Fibroblast of skin of right biceps (primary cell): ENCODE results near the gene MCHR2.
A peak's percentile ranks its signal among the peaks of the same experiment; 100 is the strongest.
"Not testable (repeated sequence)": the region's sequence is repeated elsewhere in the genome, so short reads cannot be mapped to it uniquely, and the experiment has no call there.

Experiments used
- DNase-seq: peaks from one replicate; pipeline ENCODE4 v3.0.0-alpha.2; 2013

Gene MCHR2, protein sequence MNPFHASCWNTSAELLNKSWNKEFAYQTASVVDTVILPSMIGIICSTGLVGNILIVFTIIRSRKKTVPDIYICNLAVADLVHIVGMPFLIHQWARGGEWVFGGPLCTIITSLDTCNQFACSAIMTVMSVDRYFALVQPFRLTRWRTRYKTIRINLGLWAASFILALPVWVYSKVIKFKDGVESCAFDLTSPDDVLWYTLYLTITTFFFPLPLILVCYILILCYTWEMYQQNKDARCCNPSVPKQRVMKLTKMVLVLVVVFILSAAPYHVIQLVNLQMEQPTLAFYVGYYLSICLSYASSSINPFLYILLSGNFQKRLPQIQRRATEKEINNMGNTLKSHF

DNA sequence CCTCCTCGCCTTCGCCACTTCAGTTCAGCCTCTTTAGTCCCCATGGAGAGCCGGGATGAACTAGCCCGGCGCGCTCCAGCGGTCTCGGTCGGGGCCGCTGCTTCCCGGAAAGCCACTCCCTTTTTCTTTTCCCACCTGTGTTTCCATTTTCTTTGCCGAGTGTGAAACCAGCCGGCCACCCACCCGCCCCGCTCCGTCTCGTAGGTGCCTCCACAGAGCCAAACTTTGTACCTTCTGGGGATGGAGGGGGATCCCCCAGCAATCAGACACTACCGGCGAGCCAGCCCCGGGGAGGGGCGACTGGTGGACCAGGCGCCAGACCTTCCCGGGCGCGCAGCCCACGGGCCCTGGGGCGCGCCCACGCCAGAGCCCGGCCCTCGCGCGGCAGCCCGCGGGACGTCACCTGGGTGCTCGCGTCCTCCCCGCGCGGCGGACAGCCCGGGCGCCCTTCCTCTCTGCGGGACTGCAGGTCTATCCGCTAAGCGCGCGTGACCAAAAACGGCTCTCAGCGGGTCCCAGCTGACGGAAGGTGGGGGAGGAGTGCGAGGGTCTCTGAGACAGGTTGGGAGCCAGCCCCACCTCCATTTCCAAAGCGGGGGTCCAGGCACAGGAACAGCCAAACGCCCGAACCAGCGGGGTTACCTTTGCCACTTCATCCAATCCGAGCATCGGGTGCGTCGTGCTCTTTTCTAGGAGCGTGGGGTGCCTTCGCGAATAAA is at the start of gene MCHR2:
TSS of gene MCHR2 (minus strand) at position 691 of the 719 bp plus-strand sequence. CDS start 38,076 bp downstream, outside the sequence.
- DNase-seq: no peak

DNA sequence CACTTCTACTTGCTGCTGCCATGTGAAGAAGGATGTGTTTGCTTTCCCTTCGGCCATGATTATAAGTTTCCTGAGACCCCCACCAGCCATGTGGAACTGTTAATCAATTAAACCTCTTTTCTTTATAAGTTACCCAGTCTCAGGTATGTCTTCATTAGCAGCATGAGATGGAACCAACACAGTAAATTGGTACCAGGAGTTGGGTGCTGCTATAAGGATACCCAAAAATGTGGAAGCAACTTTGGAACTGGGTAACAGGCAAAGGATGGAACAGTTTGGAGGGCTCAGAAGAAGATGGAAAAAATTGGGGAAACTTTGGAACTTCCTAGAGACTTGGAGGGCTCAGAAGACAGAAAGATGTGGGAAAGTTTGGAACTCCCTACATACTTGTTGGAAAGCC is 44.5 kb upstream of the MCHR2 start:
- not testable (repeated sequence) for DNase-seq

DNA sequence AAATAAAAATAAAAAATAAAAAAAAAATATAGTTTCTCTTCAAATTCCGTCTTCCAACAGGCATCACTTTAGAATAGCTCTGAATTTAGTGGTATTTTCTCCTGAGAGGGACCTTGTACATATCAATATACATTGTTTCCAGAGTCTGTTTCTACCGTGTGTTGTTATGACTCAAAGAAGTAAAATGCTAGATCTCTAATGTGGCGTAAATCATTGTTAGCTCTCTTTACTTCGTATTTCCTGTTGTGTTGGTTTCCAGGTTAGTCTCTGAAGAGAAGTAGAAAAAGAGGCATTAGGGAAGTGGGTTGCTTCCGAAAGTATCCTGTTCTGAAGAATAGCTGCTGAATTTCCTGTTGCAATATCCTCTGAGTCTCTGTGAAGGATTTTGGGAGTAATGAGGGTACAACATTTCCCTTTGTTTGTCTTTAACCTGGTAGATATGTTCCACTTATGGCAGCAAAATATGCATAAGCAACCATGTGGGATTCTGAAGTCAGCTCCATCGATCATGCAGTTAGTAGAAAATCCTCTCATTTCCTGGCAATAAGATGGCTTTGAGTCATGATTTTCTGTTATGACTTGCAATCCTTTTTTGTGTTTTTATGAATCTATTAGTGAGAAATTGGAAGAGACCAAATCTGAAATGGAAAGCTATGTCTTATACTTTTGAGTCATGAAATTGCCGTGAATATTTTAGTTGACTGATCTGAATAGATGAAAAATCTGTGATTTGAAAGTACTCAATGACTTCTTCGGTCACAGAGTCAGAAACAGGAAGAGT is 42.0 kb upstream of the MCHR2 start:
- DNase-seq: peak; percentile 6

DNA sequence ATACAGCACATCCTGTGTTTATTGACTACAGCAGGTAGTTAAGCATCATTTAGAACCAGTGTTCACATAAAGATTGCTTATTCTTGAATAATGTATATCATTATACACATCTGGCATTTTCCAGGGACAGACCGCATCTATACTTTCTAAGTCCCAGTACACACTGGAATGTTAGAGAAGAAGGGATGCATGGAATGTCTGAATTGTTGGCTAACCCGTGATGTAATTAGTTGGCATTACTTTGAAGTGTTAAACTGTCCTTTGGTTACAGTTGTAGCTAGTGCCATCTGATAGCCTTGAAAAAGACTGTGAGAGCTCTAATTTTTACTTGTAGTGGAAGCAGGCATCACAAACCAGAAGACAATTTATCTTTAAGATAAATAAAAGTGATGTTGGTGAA is 29.8 kb upstream of the MCHR2 start:
- peak; percentile 2 for DNase-seq

DNA sequence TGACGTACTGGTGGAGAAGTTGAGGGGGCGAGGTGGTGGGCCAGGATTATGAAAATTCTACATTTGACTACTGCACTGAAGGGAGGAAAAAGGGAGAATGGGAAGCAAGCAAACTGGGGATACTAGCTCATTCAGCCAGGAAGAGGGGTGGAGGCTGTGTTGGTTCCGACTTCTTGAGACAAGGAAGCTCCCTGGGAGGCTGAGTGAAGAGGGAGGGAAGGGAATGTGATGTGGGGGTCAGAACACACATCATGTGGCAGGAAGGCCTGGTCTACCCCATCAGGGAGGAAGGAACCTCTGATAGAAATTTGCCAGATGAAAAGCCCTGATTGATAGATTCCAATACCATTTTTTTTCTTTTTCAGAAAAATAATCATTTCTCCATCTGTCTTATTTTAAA is 28.8 kb upstream of the MCHR2 start:
- DNase-seq: no peak

DNA sequence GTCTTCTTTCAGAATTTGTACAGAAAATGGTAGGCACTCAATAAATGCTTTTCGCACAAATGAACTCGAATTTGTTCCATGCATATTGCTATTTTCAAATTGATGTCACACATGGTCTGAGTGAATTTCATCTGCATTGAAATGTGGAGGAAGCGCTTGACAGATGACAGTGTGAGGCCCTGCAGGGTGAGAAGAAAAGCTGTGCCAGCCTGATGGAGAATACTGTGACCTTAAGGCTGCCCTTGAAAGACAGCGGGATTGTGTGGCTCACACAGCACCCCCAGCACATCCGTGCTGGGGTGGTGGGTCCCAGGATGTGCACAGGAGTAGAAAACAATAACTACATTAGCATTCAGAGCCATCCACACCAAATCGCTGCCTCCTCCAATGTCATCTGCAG is 14.8 kb upstream of the MCHR2 start:
- no peak for DNase-seq

DNA sequence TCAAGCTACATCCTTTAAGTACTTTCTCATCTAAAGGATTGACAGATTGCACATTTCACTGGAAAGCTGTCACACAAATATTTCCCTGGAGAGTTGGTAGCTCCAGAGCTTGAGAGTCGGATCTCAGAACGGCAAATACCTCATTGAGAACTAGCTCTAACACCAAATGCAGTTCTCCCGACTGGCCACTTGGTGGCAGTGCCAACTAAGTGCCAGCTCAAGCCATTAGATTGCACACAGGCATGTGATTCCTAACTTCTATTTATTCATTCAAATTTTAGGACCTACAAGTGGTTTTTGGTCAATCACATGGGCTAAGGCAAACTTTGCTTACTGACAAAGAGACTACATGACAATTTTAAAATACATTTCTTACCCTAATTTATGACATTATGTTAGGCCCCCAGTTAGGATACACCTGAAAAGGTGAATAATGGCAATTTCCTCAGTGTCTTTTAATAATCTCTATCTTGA is 7.9 kb upstream of the MCHR2 start:
- DNase-seq: peak; percentile 62

DNA sequence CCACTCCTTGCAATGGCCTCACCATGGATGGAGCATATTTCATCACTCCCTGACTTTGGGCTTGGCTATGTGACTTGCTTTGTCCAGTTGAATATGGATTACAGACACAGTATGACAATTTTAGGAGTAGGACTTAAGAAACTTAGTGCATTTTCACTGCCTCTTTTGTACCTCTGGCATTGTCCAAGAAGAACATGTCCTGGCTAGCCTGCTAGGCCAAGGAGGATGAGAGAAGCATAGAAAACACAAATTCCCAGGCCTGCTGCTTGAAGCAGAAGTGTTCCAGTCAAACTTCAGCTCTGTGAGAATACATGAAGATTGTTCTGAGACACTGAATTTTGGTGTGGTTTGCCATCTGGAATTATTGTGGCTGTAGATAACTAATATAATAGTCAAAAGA is 3.1 kb upstream of the MCHR2 start:
- DNase-seq: no peak

DNA sequence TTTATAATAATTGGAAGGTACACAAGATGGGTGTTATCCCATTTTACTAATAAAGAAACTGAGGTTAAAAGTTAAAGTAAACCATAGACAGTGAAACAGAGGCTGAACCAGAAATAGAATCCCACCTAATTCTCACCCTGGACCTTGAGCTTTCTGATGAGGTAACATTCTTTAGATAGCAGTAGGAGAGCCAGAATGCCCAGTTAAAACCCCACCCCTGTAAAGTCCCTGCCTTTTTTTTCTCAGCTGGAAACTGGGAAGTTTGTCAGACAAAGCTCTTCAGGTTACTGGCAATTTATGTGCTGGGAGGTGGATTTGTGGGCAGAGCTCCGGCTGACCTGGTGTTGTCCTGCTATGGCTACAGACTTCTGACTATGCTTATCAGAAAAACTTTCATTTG is 1.9 kb upstream of the MCHR2 start:
- DNase-seq: no peak

DNA sequence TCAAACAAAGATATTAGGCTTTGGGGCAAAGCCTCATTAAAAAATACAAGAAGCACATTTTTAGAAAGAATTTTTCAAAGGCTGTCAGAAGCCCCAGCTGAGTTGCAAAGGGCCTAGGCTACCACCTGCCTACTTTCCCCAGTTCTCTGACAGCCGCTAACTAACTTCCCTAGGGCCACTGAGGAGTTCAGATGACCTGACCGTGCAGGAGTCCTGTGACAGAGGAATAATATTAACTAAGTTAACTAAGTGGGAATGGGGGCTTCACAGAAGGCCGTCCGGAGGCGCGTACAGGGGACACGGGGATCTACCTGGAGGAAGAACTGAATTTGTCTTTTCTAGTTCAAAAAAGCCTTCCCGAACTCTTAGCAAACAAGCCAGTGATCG is 884 bp downstream of the MCHR2 start:
- DNase-seq: no peak

DNA sequence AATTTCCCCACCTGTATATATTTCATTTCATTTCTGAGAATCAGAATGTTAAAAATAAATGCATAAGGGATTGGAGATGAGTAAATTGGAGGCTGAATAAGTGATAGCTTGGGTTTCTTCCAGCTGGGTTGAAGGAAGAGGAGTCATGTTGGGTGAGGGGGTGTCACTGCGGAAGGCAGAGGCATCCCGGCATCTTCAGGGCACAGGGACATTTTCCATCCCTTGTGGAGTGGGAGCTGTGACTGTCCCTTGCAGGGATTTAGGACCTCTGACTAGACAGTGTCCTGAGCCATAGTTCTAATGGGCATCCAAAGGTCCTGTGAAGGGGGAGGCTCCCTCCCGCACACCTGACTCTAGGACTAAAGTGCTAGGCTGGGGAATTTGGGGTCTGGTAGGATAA is 2.1 kb downstream of the MCHR2 start:
- no peak for DNase-seq

DNA sequence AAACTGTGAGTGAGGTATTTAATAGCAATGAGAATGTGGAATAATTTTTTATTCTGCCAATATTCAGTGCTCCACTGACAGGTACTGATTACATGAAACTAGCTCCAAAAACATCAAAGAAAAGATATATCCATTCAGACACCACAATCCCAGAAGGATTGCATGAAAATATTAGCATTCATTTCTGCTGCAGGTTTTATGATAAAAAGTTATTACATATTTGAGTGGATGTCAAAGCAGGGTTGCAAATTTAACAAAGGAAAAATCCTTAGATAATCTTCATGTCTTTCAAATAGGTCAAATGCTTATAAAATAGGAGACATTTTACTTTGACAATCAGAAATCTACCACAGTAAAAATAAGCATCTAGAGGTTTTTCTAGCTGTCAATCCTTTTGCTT is 13.3 kb downstream of the MCHR2 start:
- no peak for DNase-seq

DNA sequence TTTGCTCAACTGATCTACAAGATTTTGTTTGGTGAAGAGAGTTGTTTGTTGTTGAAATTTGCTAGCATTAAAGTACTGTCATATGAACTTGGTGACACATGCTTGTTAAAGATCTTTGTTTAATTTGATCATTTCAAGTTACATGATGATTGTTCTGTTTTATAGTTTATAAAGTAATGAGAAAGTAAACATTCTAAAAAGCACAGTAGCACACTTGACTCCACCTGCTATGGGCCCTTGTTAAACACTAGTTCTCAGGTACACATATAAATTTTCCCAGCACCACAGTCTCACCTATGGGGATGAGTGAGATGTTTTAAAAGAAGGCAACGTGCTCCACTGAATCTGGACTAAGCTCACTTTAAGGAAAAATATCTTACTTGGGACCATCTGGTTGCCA is 14.1 kb downstream of the MCHR2 start:
- no peak for DNase-seq

DNA sequence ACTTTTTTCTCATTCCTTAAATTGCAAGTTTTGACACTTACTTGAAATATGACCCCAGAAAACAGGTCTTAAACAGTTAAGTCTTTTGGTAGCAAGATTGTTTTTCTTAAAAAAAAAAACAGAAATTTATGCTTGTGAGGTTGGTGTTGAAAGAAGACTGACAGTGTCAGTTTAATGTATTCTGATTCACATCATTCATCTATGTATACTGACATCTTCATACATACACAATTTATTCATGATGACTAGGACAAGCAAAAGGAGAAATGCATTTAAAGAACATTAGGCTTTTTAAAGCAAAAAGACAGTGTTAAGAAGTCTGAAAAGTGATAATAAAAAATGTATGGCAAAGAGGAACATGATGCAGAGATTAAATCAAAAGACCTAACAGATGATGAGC is 27.0 kb downstream of the MCHR2 start:
- no peak for DNase-seq

DNA sequence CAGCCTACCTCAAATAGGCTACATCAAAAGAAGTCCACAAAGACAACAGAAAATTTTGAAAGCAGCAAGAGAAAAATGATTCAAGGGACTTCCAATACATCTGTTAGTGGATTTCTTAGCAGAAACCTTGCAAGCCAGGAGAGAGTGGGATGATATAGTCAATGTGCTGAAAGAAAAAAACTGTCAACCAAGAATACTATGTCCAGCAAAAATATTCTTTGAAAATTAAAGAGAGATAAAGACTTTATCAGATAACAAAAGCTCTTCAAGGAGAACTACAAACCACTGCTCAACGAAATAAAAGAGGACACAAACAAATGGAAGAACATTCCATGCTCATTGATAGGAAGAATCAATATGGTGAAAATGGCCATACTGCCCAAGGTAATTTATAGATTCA is 34.0 kb downstream of the MCHR2 start:
- no peak for DNase-seq

DNA sequence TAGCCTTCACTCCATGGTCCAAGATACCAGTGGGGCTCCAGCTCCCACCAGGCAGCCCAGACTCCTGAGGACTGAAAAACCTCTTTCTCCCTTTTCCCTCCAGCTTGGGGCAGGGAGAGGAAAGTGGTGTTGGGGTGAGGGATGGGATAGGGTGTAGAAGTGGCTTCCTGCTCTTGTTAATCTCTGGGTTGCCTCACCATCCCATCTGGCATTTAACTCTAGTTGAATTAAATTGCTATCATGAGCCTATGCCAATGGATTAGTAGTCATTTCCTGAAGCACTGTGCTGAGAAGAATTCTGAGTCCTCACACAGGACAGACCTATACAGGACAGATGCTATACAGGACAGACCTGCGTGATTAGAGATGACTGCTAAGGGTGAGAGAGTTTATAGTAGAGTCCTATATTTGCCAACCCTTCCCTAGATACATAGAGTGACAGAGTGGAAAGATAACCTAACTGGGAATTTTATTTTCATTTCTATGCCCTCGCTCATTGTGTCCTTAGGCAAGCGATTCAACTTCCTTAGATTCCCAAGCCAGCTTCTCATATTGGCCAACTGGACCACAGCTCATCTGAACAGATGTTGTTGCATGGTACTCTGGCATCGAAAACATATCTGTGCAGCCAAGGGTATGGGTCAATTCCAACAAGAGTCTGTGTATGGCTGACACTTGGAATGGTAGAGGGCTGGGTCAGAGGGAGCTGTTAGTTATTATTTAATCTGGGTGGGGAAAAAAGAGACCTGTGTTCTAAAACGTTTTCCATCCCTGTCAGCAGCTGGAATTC is 42.8 kb downstream of the MCHR2 start:
- DNase-seq: no peak

DNA sequence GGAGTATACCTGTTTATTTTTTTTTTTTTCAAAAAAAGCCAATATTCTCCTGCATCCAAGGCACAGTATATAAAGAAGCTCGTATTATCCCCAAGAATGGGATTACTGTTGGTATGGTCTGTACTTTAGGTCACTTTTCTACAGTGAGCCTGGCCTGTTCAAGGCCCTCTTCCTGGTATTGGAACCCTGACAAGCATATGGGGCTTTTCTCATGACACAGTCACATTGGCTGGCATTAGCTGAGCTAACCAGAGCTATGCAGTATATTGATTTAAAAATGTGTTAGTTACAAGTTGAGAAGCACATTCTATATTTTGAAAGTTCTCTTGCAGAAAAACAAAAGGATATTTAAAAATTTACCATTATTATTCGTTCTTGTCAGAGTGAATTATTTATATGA is 48.0 kb downstream of the MCHR2 start:
- DNase-seq: no peak

DNA sequence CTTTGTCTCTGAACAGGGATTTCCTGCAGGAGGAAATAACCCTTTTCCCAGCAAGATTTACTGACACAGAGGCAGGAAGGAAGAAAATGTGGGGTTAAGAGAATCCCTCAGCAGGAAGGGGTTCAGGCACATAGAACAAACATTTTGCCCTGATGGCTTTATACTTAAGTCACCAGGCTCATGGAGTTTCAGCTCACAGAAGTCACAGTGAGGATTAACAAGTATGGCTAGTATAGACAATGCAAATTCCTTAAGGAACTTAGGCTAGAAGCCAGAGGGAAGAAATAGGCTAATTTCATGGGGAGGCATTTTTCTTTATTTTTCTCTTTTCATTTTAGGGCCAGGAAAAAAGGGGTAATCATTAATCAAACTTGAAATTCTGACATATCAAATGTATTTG is 50.2 kb downstream of the MCHR2 start:
- no peak for DNase-seq

DNA sequence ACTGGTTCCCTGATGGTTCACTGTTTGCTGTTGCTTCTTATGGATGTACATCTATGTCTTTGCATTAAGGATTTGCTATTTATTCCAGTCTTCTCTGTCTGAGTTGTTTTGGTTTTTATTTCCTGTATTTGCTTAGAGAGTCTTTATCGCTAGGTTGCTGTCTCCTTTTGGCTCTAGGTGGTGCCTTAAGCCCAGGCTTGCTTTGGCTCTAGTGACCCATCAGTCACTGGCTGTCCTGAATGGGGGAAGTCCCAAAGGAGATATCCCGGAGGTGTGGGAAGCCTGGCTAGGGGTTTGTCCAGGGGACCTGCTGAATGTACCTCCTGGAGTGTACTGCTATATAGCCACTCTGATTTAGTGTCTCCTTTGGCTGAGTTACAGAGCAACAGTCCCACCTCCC is 53.4 kb downstream of the MCHR2 start:
- DNase-seq: no peak

DNA sequence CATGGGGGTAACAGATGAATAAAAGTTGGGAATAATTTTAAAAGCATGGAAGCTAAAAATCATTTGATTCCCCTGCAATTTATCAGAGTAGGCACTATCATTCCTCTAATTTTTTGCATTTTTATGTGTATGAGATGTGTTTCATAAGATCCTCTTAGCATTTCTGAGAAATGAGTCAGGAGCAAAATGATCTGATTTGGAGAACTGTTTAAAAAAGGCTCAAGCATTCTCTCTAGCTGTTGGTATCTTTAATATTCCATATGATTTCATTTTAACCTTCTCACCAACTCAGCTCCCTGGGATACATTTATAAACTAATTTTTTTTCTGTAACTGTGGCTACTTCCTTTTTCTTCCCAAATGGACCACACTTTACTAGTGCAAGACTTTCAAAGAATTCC is 60.9 kb downstream of the MCHR2 start:
- peak; percentile 92 for DNase-seq

DNA sequence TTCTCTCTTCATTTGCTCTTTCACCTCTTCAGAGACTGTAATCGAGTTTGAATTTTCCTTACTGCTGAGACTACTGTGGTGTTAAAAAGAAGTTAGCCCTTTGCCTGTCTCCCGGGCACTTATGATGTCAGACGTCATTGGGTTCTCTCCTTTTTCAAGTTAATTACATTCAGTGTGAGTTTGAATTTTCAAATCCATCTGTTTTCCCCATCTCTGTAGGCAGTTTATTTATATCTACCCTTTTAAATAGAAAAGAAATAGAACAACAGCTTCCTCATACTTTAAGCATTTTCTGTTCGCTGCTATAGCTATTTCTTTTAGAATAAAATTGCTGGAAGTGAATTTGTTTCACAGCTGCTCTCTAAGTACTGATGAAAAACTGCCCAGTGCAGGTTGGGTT is 81.4 kb downstream of the MCHR2 start:
- no peak for DNase-seq

DNA sequence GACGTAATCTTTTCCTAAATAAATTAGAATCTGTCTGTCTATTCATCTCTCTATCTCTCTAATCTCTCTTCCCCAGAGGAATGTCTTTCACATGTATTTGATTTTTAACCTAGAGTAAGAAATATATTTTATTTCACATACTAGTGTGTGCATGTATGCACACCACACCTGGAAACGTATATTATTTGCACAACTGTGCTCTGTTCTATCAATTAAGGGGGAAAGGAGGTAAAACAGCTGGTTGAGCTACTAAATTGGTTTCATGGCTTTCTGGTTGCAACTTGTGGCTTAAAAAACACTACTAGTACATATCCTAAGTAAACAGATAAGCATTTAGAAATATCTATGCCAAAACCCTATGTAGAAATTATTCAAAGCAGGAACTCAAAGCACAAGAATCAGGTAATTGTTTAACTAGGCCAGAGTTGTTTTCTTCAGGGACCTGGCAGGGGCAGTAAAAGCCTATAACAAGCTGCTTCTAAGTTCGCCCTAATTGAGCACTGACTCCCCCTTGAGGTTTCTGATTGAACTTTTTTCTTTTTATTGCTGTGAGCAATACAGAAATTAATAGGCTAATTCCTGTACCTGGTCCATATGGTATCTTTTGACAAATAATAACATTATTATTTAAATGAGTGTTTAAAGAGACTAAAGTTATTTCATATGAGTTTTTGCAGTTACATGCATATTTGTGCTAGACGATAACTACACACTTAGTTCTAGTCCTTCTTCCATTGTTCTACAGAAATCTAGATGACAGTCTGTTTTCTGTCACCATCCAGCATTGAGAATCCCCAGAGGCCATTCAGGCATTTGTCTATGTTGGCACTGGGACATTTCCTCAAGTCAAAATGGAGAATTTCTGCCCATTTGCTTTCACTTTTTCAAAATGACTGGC is 88.6 kb downstream of the MCHR2 start:
- peak; percentile 62 for DNase-seq
